GM21717 (cell line): ENCODE results near the gene STAC.
"Not testable (repeated sequence)": the region's sequence is repeated elsewhere in the genome, so short reads cannot be mapped to it uniquely, and the experiment has no call there.

ENCODE experiments used
- ATAC-seq: cut with Tn5 transposase; IDR thresholded peaks from one replicate; pipeline ENCODE4 v1.9.1; 2021; ENCODE audit warnings: mild to moderate bottlenecking, moderate library complexity; ENCODE audit not compliant: unreplicated experiment

STAC gene

DNA sequence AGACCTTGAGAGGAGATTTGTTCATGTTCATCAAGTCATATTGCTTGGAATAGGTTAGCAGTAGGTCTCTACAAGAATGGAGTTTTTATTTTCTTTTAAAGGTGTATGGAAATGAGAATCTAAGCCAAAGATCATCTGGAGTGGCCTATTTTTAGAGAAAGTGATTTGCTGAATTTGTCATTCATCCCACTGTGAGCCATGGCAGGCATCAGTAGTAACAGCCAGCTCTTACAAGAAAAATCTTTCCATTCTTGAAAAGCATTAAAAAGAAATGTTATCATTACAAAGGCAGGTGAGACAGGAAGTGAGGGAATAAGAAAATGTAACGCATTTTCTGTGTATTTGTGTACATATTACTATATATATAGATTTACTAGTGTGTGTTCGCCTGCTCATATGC lies 29.6 kb downstream of the STAC start:
- ATAC-seq = no peak

DNA sequence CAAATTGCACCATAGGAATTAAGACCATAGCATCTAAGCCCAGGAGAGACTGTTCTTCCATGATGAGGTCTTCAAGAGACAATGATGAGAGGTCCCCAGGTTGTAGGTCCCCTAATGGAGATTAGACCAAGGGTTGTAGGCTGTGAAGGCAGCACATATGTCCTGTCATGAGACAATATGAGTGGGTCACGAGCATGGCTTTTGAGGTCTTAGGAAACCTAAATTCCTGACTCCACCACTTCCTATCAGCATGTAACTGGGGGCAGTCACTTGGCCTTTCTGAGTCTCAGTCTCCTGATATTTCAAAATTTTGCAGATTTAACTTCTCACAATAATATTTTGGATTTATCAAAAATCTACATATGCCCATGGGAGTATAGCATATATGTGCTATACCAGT lies 31.3 kb downstream of the STAC start:
- ATAC-seq = no peak

DNA sequence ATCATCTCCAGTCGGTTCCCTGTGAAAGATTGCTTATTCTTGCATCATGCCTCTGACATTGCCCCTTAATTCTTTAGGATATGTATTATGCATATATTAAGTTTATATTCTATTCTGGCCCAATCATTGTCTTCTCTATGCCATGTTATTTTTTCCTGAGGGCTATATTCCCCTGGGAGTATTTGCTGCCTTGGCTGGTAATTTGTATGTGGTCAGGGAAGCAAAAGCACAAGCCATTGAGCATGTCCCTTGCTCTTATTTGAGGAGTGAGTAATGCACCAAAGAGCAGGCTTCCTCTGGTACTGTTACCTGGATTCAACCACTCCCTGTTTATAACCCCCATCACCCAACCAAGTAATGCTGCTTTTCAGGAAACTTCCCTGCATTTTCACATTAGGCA lies 36.3 kb downstream of the STAC start:
- ATAC-seq = no peak

DNA sequence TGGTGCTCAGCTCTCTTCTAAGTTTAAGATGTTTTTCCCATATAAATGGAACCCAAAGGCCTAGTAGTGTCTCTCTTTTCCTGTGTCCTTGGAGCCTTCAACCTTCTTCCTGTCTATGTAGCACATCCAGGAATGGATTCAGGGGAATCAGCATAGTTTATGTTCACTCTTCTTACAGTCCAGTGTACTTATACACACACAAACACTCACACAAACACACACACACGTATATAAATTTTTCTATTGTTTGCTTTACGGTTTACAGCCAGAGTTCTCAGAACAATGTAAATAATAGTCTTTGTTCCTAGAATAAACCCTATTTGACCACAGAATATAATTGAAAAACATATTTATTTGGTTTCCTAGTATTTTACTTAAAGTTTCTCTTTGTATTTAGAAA lies 36.9 kb downstream of the STAC start:
- no peak for ATAC-seq

DNA sequence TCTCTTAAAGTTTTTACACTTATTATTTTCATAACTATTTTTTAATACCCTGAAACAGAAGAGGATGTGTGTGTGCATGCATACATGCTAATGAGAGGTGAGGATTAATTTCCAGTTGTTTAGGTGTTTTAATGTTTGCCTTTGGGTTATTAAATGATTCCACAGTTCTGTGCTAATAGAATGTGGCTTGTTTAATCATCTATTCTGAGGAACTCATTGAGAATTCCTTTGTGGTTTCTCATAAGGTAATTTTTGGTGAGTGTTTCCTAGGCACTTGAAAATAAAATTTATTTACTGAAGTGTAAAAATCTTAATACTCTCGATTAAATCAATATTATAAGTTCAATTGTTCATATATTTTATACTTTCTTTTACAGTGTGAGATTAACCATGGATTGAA lies 38.0 kb downstream of the STAC start:
- ATAC-seq = no peak

DNA sequence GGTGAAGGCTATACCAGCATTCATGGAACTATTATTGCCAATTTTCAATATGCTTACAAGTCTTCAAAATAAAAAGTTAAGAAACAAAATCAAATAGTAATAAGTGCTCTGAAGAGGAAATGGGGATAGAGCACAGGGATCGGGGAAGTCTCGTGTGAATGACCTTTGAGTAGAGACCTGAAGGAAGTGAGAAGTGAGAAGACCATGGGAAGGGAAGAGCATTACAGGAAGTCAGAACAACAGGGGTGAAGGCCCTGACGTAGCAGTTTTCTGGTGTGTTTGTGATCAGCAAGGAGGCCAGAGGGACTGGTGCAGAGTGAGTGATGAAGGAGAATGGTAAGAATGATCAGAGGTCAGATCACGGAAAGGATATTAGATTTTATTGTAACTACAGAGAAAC lies 48.1 kb downstream of the STAC start:
- no peak for ATAC-seq

DNA sequence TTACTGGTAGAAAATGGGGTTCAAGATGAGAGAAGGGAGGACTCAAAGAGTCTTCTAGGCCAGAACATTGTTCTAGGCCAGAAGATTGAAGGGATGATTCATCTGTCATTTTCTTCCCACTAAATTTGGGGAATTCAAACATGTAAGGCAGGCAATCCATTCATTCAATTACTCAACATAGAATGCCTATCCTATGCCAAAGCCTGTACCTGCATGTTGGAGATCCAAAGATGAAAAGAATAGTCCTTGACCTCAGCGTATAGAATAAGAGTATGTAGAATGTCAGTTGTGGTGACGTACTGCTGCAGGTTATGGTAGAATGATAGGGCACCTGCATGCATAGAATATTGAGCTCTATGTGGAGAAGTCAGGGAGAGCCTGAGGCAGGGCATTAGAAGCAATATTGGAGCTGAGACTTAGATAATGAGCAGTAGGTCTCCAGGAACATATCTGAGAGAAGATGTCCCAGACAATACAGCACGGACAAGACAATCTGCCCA lies 49.7 kb downstream of the STAC start:
- no peak for ATAC-seq

DNA sequence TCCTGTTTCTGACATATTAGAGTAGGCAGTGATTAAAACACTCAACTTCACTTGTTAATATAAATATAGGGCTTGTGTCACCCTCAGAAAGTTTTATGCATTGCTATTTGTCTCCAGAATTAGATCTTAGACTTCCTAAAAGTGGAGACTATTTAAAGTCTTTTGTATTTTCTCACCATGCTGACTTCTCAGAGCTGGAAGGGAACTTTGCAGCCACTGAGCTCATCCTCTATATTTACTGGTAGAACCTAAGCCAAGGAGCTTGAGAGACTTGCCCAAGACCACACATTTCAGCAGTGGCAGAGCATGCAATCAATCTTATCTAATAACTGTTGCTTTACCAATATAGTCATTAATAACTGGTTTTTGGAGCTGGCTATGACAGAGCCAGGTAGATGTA lies 53.2 kb downstream of the STAC start:
- no peak for ATAC-seq

DNA sequence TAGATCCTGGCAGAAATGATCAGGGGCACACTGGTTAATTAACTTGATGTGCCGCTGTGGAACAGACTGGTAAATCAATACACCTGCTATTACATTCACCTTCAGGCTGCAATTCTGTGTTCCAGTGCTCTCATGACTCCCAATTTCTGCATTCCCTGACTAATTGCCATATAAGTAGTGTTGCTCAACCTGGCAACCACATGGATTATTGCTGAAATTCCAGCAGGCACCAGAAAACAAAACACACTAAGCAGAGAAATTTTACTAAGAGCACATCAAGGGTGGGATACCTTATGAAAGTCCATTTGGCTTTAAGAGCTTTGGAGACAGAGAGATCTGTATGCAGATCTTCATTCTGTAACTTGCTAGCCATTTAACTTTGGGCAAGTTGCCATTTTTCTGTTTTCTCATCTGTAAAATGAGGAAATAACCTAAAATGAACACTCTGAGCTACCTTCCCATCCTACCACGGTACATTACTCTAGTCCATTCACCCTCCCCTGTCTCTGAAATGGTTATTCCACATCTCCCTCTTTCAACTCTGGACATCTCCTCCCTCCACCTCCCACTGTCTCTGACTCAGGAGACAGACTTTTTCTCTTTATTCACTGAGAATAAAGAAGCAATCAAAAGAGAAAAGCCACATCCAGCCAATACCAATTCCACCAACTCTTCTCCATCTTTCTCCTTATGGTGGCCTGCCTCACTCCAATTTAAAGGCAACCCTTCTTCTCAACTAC lies 54.6 kb downstream of the STAC start:
- no peak for ATAC-seq

DNA sequence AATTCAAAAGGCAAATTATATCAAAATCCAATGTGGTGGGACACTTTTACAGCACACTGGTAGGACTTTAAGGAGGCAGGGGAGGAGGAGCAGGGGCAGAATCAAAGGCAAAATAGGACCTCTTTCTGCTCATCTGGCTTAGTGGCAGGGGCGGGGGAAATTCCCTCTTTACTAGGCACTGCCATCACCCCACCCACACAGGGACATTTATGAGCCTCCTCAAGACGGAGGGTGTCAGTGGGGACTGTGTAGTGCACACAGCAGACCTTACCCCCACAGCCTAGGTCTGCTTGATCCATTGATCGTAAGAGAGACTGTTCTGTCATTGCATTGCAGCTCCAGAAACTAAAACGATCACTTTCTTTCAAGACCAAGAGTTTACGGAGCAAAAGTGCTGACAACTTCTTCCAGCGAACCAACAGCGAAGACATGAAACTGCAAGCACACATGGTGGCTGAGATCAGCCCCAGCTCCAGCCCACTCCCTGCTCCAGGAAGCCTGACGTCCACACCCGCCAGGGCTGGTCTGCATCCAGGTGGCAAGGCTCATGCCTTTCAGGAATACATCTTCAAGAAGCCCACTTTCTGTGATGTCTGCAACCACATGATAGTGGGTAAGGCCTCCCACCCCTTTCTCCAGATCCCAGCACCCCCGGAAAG lies 62.9 kb downstream of the STAC start:
- no peak for ATAC-seq

DNA sequence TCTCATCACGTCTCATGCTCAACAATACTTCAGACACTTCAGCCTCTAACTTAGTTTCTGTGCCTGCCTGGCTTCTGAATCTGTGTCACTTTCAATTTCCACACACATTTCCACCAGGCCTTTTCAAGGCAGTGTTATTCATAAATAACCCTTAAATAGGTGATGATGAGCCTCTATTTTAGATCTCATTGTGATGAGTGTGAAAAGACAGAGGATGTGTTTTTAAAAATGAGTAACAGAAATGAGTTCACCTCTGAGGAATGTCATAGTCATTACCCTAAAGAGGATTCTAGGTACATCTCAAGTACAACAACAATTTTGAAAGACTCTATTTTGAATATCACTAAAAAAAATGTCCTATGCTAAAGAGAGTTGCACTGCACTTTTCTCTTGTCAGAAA lies 64.6 kb downstream of the STAC start:
- ATAC-seq = no peak

DNA sequence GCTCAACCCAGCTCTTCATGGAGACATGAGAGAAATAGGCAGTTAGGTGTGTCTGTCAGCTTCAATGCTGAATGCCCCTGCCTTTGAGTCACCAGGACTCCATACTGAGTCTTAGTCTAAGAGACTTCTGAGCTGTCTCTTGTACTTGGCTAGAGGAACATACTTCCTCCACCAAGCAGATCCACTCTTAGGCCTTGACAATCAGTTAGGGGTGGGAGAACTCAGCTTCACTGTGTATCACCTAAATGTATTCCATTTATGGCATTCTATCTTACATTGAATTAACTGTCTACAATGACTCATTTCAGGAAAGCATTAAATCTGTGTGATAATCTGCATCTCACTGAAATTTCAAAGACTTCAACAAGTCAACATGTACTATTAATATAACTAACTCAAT lies 66.0 kb downstream of the STAC start:
- no peak for ATAC-seq

DNA sequence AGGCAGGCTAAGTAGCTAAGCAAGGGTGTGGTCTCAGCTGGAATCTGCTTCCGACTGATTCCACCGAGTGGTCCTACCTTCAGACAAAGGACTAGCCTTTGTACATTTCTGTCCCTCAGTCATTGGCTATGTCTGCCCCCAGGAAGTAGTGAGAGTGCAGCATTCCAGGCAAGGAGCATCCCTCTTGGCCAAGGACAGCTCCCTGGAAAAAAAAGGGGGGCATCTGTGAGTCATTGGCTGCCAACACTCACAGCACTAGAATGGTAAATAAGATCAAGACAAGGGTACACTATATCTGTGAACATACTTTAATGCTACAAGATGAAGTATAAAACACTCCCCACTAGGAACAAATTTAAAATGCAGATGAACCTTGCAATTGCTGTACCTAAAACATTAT lies 66.8 kb downstream of the STAC start:
- ATAC-seq = no peak

DNA sequence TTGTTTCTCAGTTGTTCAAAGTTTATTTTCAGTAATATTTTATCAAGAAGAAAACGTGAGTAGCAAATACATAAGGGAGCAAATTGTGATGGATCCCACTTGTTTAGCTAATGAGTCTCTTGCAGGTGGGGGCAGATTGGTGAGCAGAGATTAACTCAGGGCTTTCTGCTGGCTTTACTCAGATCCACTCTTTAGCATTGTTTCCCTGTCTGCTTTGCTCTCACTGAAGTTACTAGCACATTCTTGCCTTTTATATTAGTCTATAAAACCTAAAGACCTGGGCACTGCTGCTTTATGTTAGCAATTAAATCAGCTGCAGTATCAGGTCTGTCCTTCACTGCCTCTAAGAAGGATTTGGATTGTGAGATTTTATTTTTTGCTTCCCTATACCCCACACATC lies 71.5 kb downstream of the STAC start:
- no peak for ATAC-seq

DNA sequence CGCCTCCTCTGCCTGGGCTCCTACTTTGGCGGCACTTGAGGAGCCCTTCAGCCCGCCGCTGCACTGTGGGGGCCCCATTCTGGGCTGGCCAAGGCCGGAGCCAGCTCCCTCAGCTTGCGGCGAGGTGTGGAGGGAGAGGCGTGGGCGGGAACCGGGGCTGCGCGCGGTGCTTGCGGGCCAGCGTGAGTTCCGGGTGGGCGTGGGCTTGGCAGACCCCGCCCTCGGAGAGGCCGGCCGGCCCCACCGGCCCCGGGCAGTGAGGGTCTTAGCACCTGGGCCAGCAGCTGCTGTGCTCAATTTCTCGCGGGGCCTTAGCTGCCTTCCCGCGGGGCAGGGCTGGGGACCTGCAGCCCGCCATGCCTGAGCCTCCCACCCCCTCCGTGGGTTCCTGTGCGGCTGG lies 72.9 kb downstream of the STAC start:
- not testable (repeated sequence) for ATAC-seq

DNA sequence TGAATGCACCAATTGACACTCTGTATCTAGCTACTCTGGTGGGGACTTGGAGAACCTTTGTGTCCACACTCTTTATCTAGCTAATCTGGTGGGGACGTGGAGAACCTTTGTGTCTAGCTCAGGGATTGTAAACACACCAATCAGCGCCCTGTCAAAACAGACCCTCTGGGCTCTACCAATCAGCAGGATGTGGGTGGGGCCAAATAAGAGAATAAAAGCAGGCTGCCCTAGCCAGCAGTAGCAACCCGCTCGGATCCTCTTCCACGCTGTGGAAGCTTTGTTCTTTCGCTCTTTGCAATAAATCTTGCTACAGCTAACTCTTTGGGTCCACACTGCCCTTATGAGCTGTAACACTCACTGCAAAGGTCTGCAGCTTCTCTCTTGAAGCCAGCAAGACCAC lies 73.6 kb downstream of the STAC start:
- not testable (repeated sequence) for ATAC-seq

DNA sequence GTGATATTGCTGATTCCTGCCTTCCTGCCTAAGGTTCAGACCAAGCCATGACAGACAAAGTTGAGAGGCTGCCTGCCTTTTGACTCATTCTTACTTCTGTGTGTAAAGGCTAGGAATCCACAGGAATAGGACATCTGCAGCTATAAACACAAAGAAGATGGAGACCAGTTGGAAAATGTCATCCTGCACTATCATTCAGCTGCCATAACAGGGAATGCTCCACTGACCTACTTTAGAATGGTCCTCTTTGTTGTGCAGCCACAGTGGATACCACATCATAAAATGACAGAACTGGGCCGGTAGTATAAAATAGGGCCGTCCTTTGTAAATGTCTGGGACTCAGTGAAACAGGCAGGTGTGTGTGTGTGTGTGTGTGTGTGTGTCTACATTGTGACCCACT lies 75.1 kb downstream of the STAC start:
- ATAC-seq = no peak

DNA sequence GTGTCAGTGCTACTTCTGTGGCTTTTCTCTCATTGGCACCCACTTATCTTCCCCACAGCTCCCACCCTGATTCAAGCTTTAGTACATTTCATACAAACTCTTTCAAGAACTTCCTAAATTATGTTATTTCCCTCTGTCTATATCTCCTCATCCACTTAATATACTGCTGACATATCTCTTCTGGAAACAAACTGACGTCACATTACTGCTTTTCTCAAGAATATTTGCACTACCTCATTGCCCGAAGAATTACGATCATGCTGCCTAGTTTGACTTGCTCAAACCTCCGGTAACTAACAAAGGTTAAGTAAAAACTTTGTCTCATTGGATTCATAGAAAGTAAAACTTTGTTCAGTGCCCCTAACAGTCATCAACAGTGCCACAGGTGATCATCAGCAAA lies 76.5 kb downstream of the STAC start:
- ATAC-seq = no peak

DNA sequence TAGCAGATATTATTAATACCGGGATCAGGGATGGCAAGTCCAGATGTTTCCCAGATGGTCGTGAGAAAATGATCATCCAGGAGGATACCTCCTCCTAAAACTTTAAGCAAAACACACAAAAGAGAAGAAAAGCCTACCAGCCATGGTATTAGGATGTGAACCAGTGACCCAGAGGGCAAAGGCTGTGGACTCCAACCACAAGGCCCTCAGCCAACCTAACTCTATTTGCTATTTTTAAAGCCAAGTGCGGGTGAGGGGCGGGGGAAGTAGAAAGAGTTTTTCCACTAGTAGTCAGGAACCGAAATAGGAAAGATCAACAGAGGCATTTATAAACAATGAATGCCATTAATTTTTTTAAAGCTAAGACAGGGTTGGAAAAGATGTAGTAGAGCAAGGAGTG lies 77.4 kb downstream of the STAC start:
- ATAC-seq = no peak

DNA sequence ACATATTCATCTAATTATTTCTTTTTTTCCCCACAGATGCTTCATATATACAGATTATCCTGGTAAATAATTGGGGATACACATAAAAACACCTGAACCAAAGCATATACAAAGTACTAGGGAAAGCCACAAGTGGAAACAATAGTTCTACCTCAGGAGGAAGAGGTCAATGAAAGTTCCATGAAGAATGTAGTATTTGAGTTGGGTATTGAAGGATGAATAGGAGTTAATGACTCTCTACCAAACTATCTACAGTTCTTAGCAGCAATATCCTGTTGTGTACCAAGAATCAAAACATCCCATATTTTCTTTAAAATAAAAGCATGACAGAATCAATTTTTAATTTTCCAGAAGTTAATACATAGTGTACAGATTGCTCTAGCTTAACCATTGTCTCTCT lies 78.9 kb downstream of the STAC start:
- ATAC-seq = no peak

DNA sequence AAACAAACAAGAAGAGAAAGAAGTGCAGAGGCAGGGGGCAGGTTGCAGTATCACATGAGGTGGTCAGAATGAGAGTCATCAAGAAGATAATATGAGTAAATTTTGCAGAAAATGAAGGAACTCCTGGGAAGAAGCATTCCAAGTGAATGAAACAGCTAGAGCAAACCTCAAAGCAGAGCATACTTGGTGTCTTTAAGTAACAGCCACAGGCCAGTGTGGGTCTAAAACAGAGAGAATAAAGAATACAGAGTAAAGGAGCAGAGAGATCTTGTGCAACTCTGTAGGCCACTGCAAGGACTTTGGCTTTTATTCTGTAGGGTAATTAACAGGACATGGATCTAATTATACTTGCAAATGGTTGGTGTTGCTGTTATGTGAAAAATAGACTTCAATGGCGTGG lies 81.3 kb downstream of the STAC start:
- no peak for ATAC-seq

DNA sequence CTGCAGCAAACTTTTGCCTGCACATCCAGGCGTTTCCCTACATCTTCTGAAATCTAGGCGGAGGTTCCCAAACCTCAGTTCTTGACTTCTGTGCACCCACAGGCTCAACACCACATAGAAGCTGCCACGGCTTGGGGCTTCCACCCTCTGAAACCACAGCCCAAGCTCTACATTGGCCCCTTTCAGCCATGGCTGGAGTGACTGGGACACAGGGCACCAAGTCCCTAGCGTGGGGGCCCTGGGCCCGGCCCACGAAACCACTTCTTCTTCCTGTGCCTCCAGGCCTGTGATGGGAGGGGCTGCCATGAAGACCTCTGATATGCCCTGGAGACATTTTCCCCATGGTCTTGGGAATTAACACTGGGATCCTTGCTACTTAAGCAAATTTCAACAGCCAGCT lies 91.7 kb downstream of the STAC start:
- ATAC-seq = not testable (repeated sequence)

DNA sequence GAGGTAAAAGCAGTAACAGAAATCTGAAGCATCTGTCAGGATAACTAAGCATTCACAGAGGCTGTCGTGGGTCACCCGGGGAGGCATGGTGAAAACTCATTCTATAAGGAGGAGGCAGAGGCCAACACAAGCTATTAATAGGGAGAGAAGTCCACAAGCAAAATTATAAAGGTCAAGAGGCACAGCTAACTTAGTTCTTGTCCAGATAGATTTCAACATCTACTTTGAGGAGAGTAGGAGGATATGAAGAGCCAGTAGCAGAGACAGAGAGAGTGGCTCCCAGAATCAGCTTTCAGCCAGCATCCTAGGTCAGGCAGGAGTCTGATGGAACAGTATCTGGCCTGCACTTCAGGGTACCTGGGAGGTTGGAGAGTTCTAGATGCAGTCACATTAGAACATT lies 95.3 kb downstream of the STAC start:
- no peak for ATAC-seq
